HEK293 (cell line): ENCODE results near the gene LAG3.

Source experiments
- GLI4 ChIP-seq: fragments of 450-650 bp; formaldehyde crosslinking; IDR thresholded peaks from 2 replicates; pipeline ENCODE4 v1.5.1; 2016; ENCODE audit warnings: missing biosample characterization, missing genetic modification characterization
- KLF9 ChIP-seq: fragments of 450-650 bp; formaldehyde crosslinking; IDR thresholded peaks from 2 replicates; pipeline ENCODE4 v1.5.1; 2016; ENCODE audit warnings: missing biosample characterization, missing genetic modification characterization, low read depth
- REPIN1 ChIP-seq: fragments of 450-650 bp; formaldehyde crosslinking; IDR thresholded peaks from 2 replicates; pipeline ENCODE4 v1.5.1; 2017; ENCODE audit warnings: missing biosample characterization, missing genetic modification characterization, low read depth
- TCF7L2 ChIP-seq: IDR thresholded peaks from 2 replicates; pipeline ENCODE4 v1.6.1; 2011; ENCODE audit warnings: low read depth, mild to moderate bottlenecking, inconsistent platforms, low read length, moderate library complexity, borderline replicate concordance
- ZNF10 ChIP-seq: fragments of 450-650 bp; formaldehyde crosslinking; IDR thresholded peaks from 2 replicates; pipeline ENCODE4 v1.5.1; 2017; ENCODE audit warnings: missing biosample characterization, missing genetic modification characterization
- ZNF391 ChIP-seq: fragments of 450-650 bp; formaldehyde crosslinking; IDR thresholded peaks from 2 replicates; pipeline ENCODE4 v1.5.1; 2016; ENCODE audit warnings: low read depth, missing biosample characterization, missing genetic modification characterization, borderline replicate concordance
- ZNF785 ChIP-seq: fragments of 450-650 bp; formaldehyde crosslinking; IDR thresholded peaks from 2 replicates; pipeline ENCODE4 v1.5.1; 2016; ENCODE audit warnings: missing biosample characterization, missing genetic modification characterization
- TF ChIP-seq, protein P1 (sequence below): fragments of 450-650 bp; formaldehyde crosslinking; IDR thresholded peaks from 2 replicates; pipeline ENCODE4 v1.5.1; 2016; ENCODE audit warnings: missing biosample characterization, missing genetic modification characterization
- TF ChIP-seq, protein P2 (sequence below): fragments of 450-650 bp; formaldehyde crosslinking; IDR thresholded peaks from 2 replicates; pipeline ENCODE4 v1.5.1; 2016; ENCODE audit warnings: missing biosample characterization, missing genetic modification characterization
- TF ChIP-seq, protein P3 (sequence below): fragments of 450-650 bp; formaldehyde crosslinking; IDR thresholded peaks from 2 replicates; pipeline ENCODE4 v1.5.1; 2016; ENCODE audit warnings: missing biosample characterization, missing genetic modification characterization
- TF ChIP-seq, protein P4 (sequence below): fragments of 450-650 bp; formaldehyde crosslinking; IDR thresholded peaks from 2 replicates; pipeline ENCODE4 v1.5.1; 2016; ENCODE audit warnings: missing biosample characterization, missing genetic modification characterization
- TF ChIP-seq, protein P5 (sequence below): fragments of 450-650 bp; formaldehyde crosslinking; IDR thresholded peaks from 2 replicates; pipeline ENCODE4 v1.5.1; 2016; ENCODE audit warnings: missing biosample characterization, missing genetic modification characterization
- TF ChIP-seq, protein P6 (sequence below): fragments of 450-650 bp; formaldehyde crosslinking; IDR thresholded peaks from 2 replicates; pipeline ENCODE4 v1.5.1; 2017; ENCODE audit warnings: missing biosample characterization, missing genetic modification characterization
- TF ChIP-seq, protein P7 (sequence below): fragments of 450-650 bp; formaldehyde crosslinking; IDR thresholded peaks from 2 replicates; pipeline ENCODE4 v1.5.1; 2016; ENCODE audit warnings: missing biosample characterization, missing genetic modification characterization, low read depth

DNA sequence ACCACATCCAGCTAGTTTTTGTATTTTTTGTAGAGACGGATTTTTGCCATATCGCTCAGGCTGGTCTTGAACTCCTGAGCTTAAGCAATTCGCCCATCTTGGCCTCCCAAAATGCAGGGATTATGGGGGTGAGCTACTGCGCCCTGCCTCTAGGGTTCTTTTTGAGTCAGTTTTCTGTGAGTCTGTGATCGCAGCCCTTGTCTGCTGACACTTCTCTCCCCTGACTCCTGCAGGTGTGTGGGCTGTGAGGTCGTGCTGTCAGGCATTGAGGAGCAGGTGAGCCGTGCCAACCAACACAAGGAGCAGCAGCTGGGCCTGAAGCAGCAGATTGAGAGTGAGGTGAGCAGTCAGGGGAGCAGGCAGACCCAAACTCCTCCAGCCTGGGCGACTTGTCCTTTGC lies 42.2 kb upstream of the LAG3 start:
- TF ChIP-seq GLI4 (tag by site-specific recombination) (no peak), TCF7L2 (no peak), ZNF785 (no peak), ZNF10 (tag by site-specific recombination) (no peak), REPIN1 (tag by site-specific recombination) (no peak), ZNF391 (tag by site-specific recombination) (no peak), KLF9 (no peak)
- TF ChIP-seq, protein P1, sequence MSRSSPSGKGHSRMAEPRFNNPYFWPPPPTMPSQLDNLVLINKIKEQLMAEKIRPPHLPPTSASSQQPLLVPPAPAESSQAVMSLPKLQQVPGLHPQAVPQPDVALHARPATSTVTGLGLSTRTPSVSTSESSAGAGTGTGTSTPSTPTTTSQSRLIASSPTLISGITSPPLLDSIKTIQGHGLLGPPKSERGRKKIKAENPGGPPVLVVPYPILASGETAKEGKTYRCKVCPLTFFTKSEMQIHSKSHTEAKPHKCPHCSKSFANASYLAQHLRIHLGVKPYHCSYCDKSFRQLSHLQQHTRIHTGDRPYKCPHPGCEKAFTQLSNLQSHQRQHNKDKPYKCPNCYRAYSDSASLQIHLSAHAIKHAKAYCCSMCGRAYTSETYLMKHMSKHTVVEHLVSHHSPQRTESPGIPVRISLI (tag by site-specific recombination): no peak
- TF ChIP-seq, protein P2, sequence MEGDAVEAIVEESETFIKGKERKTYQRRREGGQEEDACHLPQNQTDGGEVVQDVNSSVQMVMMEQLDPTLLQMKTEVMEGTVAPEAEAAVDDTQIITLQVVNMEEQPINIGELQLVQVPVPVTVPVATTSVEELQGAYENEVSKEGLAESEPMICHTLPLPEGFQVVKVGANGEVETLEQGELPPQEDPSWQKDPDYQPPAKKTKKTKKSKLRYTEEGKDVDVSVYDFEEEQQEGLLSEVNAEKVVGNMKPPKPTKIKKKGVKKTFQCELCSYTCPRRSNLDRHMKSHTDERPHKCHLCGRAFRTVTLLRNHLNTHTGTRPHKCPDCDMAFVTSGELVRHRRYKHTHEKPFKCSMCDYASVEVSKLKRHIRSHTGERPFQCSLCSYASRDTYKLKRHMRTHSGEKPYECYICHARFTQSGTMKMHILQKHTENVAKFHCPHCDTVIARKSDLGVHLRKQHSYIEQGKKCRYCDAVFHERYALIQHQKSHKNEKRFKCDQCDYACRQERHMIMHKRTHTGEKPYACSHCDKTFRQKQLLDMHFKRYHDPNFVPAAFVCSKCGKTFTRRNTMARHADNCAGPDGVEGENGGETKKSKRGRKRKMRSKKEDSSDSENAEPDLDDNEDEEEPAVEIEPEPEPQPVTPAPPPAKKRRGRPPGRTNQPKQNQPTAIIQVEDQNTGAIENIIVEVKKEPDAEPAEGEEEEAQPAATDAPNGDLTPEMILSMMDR (tag by site-specific recombination): no peak
- TF ChIP-seq, protein P3, sequence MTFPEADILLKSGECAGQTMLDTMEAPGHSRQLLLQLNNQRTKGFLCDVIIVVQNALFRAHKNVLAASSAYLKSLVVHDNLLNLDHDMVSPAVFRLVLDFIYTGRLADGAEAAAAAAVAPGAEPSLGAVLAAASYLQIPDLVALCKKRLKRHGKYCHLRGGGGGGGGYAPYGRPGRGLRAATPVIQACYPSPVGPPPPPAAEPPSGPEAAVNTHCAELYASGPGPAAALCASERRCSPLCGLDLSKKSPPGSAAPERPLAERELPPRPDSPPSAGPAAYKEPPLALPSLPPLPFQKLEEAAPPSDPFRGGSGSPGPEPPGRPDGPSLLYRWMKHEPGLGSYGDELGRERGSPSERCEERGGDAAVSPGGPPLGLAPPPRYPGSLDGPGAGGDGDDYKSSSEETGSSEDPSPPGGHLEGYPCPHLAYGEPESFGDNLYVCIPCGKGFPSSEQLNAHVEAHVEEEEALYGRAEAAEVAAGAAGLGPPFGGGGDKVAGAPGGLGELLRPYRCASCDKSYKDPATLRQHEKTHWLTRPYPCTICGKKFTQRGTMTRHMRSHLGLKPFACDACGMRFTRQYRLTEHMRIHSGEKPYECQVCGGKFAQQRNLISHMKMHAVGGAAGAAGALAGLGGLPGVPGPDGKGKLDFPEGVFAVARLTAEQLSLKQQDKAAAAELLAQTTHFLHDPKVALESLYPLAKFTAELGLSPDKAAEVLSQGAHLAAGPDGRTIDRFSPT (tag by site-specific recombination): no peak
- TF ChIP-seq, protein P4, sequence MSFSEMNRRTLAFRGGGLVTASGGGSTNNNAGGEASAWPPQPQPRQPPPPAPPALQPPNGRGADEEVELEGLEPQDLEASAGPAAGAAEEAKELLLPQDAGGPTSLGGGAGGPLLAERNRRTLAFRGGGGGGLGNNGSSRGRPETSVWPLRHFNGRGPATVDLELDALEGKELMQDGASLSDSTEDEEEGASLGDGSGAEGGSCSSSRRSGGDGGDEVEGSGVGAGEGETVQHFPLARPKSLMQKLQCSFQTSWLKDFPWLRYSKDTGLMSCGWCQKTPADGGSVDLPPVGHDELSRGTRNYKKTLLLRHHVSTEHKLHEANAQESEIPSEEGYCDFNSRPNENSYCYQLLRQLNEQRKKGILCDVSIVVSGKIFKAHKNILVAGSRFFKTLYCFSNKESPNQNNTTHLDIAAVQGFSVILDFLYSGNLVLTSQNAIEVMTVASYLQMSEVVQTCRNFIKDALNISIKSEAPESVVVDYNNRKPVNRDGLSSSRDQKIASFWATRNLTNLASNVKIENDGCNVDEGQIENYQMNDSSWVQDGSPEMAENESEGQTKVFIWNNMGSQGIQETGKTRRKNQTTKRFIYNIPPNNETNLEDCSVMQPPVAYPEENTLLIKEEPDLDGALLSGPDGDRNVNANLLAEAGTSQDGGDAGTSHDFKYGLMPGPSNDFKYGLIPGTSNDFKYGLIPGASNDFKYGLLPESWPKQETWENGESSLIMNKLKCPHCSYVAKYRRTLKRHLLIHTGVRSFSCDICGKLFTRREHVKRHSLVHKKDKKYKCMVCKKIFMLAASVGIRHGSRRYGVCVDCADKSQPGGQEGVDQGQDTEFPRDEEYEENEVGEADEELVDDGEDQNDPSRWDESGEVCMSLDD: no peak
- TF ChIP-seq, protein P5, sequence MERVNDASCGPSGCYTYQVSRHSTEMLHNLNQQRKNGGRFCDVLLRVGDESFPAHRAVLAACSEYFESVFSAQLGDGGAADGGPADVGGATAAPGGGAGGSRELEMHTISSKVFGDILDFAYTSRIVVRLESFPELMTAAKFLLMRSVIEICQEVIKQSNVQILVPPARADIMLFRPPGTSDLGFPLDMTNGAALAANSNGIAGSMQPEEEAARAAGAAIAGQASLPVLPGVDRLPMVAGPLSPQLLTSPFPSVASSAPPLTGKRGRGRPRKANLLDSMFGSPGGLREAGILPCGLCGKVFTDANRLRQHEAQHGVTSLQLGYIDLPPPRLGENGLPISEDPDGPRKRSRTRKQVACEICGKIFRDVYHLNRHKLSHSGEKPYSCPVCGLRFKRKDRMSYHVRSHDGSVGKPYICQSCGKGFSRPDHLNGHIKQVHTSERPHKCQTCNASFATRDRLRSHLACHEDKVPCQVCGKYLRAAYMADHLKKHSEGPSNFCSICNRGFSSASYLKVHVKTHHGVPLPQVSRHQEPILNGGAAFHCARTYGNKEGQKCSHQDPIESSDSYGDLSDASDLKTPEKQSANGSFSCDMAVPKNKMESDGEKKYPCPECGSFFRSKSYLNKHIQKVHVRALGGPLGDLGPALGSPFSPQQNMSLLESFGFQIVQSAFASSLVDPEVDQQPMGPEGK: no peak
- TF ChIP-seq, protein P6, sequence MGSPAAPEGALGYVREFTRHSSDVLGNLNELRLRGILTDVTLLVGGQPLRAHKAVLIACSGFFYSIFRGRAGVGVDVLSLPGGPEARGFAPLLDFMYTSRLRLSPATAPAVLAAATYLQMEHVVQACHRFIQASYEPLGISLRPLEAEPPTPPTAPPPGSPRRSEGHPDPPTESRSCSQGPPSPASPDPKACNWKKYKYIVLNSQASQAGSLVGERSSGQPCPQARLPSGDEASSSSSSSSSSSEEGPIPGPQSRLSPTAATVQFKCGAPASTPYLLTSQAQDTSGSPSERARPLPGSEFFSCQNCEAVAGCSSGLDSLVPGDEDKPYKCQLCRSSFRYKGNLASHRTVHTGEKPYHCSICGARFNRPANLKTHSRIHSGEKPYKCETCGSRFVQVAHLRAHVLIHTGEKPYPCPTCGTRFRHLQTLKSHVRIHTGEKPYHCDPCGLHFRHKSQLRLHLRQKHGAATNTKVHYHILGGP (tag by site-specific recombination): no peak
- TF ChIP-seq, protein P7, sequence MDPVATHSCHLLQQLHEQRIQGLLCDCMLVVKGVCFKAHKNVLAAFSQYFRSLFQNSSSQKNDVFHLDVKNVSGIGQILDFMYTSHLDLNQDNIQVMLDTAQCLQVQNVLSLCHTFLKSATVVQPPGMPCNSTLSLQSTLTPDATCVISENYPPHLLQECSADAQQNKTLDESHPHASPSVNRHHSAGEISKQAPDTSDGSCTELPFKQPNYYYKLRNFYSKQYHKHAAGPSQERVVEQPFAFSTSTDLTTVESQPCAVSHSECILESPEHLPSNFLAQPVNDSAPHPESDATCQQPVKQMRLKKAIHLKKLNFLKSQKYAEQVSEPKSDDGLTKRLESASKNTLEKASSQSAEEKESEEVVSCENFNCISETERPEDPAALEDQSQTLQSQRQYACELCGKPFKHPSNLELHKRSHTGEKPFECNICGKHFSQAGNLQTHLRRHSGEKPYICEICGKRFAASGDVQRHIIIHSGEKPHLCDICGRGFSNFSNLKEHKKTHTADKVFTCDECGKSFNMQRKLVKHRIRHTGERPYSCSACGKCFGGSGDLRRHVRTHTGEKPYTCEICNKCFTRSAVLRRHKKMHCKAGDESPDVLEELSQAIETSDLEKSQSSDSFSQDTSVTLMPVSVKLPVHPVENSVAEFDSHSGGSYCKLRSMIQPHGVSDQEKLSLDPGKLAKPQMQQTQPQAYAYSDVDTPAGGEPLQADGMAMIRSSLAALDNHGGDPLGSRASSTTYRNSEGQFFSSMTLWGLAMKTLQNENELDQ (tag by site-specific recombination): no peak
